ENCODE data around the gene ABHD16A. TPM values are rescaled to one million over a fixed set of nuclear protein-coding genes. Genes with fewer than 3 reads are reported as not detected.

Gene ABHD16A
- total and polyA plus RNA-seq, 10 of the 15 experiments (the other 5 are each of a cell fraction or from before 2014, with no cell fraction given) = 7.5 to 43.0 (median 32.9) TPM

DNA sequence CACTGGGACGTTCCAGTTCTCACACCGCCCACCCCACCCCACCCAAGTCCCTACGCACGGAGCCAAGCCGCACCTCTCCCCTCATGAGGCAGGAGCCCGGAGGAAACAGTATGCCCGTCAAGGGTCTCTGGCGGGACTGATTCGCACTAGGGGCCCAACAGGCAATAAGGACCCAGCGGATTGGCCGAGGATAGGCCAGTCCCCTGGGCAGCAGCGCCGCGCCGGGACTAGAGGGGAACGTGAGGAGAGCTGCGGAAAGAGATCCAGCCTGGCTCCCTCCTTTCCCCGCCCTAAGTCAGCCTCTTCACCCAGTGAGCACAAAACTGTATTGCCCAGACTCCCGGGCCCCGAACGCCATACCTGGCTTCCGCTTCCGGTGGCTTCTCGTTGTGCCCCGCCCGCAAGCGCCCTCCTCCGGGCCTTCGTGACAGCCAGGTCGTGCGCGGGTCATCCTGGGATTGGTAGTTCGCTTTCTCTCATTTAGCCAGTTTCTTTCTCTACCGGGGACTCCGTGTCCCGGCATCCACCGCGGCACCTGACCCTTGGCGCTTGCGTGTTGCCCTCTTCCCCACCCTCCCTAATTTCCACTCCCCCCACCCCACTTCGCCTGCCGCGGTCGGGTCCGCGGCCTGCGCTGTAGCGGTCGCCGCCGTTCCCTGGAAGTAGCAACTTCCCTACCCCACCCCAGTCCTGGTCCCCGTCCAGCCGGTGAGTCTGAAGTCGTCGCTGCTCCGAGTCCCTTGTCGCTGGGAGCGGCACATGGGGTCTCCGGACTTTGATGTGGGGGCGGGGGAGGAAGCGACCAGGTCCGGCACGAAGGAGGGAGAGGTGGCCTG lies 37.4 kb downstream of the ABHD16A start, which contains the start of gene CSNK2B (continued):
- TF ChIP-seq NR2C1 (IDR thresholded peaks at IDR 0.05) (peak; percentile 98), NBN (IDR thresholded peaks at IDR 0.05) (no peak), SUZ12 (IDR thresholded peaks at IDR 0.05; ENCODE audit: unreplicated experiment) (no peak), HSF1 (IDR thresholded peaks at IDR 0.05; ENCODE audit: low read depth, low read length) (no peak), ATF3 (IDR thresholded peaks at IDR 0.05; ENCODE audit: borderline replicate concordance, extremely low read depth, low read depth, low read length) (peak; percentile 54; the same call in 1 of the 2 replicates), POU2F2 (IDR thresholded peaks at IDR 0.05; ENCODE audit: borderline replicate concordance, low read depth, low read length) (peak; percentile 60; the same call in 2 of the 3 replicates), MLLT1 (IDR thresholded peaks at IDR 0.05) (0 out of 2 replicates have a peak, but pooled peaks have one; percentile 13), MYC (IDR thresholded peaks at IDR 0.05; ENCODE audit: insufficient read depth, insufficient read length, insufficient replicate concordance, low read length, severe bottlenecking) (no peak), KLF5 (IDR thresholded peaks at IDR 0.05; ENCODE audit: partially characterized antibody) (peak; percentile 19), RAD51 (IDR thresholded peaks at IDR 0.05) (peak; percentile 70), BHLHE40 (IDR thresholded peaks at IDR 0.05; ENCODE audit: borderline replicate concordance in 1 of 2, low read depth in 2 of 2, low read length in 1 of 2) (peak; percentile 59 to 67), POLR2AphosphoS5 (IDR thresholded peaks at IDR 0.05; ENCODE audit: low read length) (peak; percentile 93), TAF1 (IDR thresholded peaks at IDR 0.05; ENCODE audit: borderline replicate concordance, low read depth, low read length) (peak; percentile 73), JUNB (IDR thresholded peaks at IDR 0.05) (no peak)
- TF ChIP-seq, protein P1, sequence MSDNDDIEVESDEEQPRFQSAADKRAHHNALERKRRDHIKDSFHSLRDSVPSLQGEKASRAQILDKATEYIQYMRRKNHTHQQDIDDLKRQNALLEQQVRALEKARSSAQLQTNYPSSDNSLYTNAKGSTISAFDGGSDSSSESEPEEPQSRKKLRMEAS (IDR thresholded peaks at IDR 0.05; ENCODE audit: low read depth, low read length) = peak; percentile 14; the same call in 1 of the 2 replicates
